ENCODE data around the gene GART. TPM values are rescaled to one million over a fixed set of nuclear protein-coding genes. Genes with fewer than 3 reads are reported as not detected.

Gene GART
- total RNA-seq, 4 donors from 2014 or later: 41.8 to 74.2 (median 67.6) TPM

GRCh38 chr21:33549848-33550771 lies 8.2 kb upstream of the GART start:
- Histone ChIP-seq H3K4me3 (no peak overlapping the region), H3K27ac (no peak overlapping the region), H3K9me3 (no peaks in the 10 kb centered on the region), H3K4me1 (peaks cover 0 to 54% (median 8%) of the 10 kb centered on the region in 3 donors), H3K27me3 (no peaks in the 10 kb centered on the region), H3K36me3 (peaks cover 3 to 87% of the 10 kb centered on the region in 2 donors)
- 88 to 95% methylated on average over 8 to 10 of the region's 19 CpGs for WGBS, 2 donors (ENCODE audit: low coverage in 1 of 2)
- TF ChIP-seq POLR2AphosphoS5 (IDR thresholded peaks at IDR 0.05): peak; percentile 3
- no peak for TF ChIP-seq POLR2A (IDR thresholded peaks at IDR 0.05)
- TF ChIP-seq EP300 (IDR thresholded peaks at IDR 0.05): no peak
- no peak for ATAC-seq

GRCh38 chr21:33546086-33546485 lies 4.2 kb upstream of the GART start:
- 41 to 62% methylated on average over 3 of the region's 3 CpGs for WGBS, 2 donors (ENCODE audit: low coverage in 1 of 2)
- TF ChIP-seq POLR2A (IDR thresholded peaks at IDR 0.05) (no peak), POLR2AphosphoS5 (IDR thresholded peaks at IDR 0.05) (no peak), EP300 (IDR thresholded peaks at IDR 0.05) (no peak), CTCF (IDR thresholded peaks at IDR 0.05) (no peak)
- no peak overlapping the region for H3K27ac ChIP-seq

DNA sequence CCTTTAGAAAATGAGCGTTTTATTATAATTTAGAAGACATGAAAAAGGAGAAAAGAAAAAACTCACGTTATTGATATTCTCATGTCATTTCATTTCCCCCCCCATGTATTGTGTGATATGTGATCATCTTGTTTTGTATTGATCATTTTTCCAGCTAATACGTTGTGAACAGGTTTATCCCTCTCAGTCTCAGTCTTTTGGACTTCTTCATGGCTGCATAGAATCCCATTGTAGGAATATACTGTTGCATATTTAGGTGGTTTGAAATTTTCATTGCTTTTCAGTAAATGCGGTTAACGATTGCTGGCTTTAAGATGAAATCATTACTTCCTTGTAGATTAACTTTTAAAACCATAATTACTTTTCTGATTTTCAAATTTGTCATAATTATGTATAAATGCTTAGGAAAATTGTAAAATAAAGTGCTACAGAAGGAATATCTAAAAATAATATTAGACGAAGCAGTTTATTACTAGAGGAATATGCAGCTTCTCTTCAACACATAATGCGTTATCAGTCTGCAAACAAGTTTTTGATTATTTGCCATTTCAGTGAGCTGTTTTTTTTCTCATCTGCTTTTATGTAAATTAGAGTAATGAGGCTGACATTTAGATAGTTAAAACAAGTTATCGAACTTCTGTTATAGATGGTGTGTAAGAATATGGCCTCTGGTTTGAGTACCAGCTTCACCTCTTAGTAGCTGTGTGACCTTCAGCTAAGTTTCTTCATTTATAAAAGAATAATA lies 2.7 kb upstream of the GART start:
- no peak for ATAC-seq
- 5 to 9% methylated on average over 8 of the region's 8 CpGs for WGBS, 2 donors (ENCODE audit: low coverage in 1 of 2)
- Histone ChIP-seq H3K27me3 (no peaks in the 10 kb centered on the region), H3K4me1 (peaks cover 3 to 61% (median 23%) of the 10 kb centered on the region in 3 donors), H3K27ac (peak overlapping the region in 2 of 4 donors; percentile 97 to 99), H3K4me3 (peak overlapping the region; percentile 64 to 74), H3K9me3 (no peaks in the 10 kb centered on the region), H3K36me3 (peaks cover 2 to 32% of the 10 kb centered on the region in 2 donors)
- TF ChIP-seq POLR2A (IDR thresholded peaks at IDR 0.05): no peak
- TF ChIP-seq EP300 (IDR thresholded peaks at IDR 0.05): no peak
- TF ChIP-seq CTCF (IDR thresholded peaks at IDR 0.05): no peak
- TF ChIP-seq POLR2AphosphoS5 (IDR thresholded peaks at IDR 0.05): no peak

More at GRCh38 chr21:33546086-33546485, 4.2 kb upstream of the GART start:
- Histone ChIP-seq H3K36me3 (peaks cover 3 to 47% of the 10 kb centered on the region in 2 donors), H3K4me1 (peaks cover under 1 to 57% (median 19%) of the 10 kb centered on the region in 3 donors), H3K27me3 (no peaks in the 10 kb centered on the region), H3K4me3 (no peak overlapping the region), H3K9me3 (no peaks in the 10 kb centered on the region)
- no peak for ATAC-seq

DNA sequence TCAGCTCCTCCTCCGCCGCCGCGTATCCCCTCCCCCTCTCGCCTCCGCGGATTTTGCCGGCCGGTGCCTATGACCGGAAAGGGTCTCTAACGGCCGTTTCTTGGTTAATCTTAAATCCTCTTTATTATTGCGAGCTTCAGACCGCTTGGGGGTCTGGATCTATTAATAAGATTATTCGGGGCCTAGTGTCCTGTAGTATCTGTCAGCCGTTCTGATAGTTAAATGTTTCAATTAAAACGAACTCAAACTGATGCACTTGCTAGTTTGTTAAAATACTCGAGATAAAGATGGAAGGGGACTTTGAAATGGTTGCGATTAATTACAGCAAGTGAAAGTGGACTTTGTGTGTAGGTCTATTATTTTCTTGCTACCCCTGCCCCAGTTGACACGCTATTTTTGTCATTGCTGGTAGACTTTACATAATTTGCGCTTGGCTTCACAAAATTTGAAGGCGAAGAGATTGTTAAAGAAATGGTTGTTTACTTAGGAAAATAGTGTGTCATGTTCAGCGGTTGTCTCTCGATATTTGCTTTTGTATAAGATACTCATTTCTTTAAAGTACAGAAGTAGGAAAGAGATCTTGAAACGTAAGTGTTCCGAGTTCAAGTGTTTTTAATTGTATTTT lies 1.7 kb upstream of the GART start:
- peaks cover 3 to 56% (median 23%) of the 10 kb centered on the region in 3 donors for H3K4me1 ChIP-seq
- H3K36me3 ChIP-seq: peaks cover 0 to 31% of the 10 kb centered on the region in 2 donors
- WGBS, 2 donors (ENCODE audit: low coverage in 1 of 2): 0% methylated on average over 26 of the region's 26 CpGs
- no peaks in the 10 kb centered on the region for H3K9me3 ChIP-seq
- no peaks in the 10 kb centered on the region for H3K27me3 ChIP-seq
- H3K27ac ChIP-seq: peak overlapping the region; percentile 76 to 99 (median 97)
- peak overlapping the region; percentile 64 to 74 for H3K4me3 ChIP-seq
- ATAC-seq: peak; percentile 19
- no peak for TF ChIP-seq CTCF (IDR thresholded peaks at IDR 0.05)
- TF ChIP-seq EP300 (IDR thresholded peaks at IDR 0.05): no peak
- TF ChIP-seq POLR2AphosphoS5 (IDR thresholded peaks at IDR 0.05): no peak
